IPS-18c (cell line): Measurements from ENCODE around the gene PTPN14.
"Not testable (repeated sequence)": the region's sequence is repeated elsewhere in the genome, so short reads cannot be mapped to it uniquely, and the experiment has no call there.

Experiments used
- H3K4me3 ChIP-seq: 2 replicates; pipeline ENCODE4 v1.7.0; 2013; ENCODE audit warnings: low read depth, mild to moderate bottlenecking, low read length, moderate library complexity; ENCODE audit not compliant: insufficient read depth
- H3K9me3 ChIP-seq: one replicate; pipeline ENCODE4 v1.6.1; 2013; ENCODE audit warnings: mild to moderate bottlenecking, low read length, moderate library complexity; ENCODE audit not compliant: control insufficient read depth, insufficient read depth

Gene PTPN14

GRCh38 chr1:214551436-214552173, at the start of gene PTPN14:
PTPN14 (minus strand) TSS chr1:214551602; CDS start chr1:214464803, 86,799 bp downstream.
- H3K4me3 ChIP-seq = peak within 1 kb of the TSS; percentile 96
- no peaks in the 10 kb centered on the region for H3K9me3 ChIP-seq

DNA sequence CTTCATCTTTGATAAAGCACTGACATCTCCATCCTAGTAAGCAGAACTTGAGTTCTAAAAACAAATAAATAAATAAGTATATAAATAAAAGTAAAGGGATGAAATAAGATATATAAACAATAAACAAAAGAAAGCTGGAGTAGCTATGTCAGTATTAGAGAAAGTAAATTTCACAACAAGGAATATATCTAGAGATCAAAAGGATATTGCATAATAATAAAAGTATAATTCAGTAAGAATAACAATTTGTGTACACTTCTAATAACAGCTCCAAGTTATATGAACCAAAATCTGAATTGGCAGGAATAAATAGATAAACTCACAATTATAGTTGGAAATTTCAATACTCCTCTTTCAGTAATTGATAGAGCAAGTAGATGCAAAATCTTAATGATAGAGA, 41.8 kb upstream of the PTPN14 start:
- Histone ChIP-seq H3K4me3 (no peak overlapping the region), H3K9me3 (no peaks in the 10 kb centered on the region)

DNA sequence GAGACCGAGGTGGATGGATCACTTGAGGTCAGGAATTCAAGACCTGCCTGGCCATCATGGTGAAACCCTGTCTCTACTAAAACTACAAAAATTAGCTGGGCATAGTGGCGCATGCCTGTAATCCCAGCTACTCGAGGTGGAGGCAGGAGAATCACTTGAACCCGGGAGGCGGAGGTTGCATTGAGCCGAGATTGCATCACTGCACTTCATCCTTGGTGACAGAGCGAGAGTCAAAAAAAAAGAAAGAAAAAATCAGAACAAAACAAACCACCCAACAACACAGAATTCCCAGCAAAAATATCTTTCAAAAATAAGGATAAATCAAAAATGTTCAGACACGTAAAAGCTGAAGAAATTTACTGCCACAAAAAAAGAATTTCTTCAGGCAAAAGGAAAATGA, 40.5 kb upstream of the PTPN14 start:
- H3K9me3 ChIP-seq, H3K4me3 ChIP-seq: not testable (repeated sequence)

GRCh38 chr1:214590696-214591095, 39.3 kb upstream of the PTPN14 start:
- H3K9me3 ChIP-seq = no peaks in the 10 kb centered on the region

GRCh38 chr1:214588963-214589597, 37.7 kb upstream of the PTPN14 start:
- H3K4me3 ChIP-seq = no peak overlapping the region
- H3K9me3 ChIP-seq = no peaks in the 10 kb centered on the region

More at GRCh38 chr1:214590696-214591095, 39.3 kb upstream of the PTPN14 start:
- H3K4me3 ChIP-seq = no peak overlapping the region

GRCh38 chr1:214587165-214587564, 35.8 kb upstream of the PTPN14 start:
- H3K4me3 ChIP-seq = no peak overlapping the region
- H3K9me3 ChIP-seq = no peaks in the 10 kb centered on the region

- Histone ChIP-seq H3K4me3 (no peak overlapping the region), H3K9me3 (no peaks in the 10 kb centered on the region)
These were observed 35.2 kb upstream of the PTPN14 start for GRCh38 chr1:214586621-214587020.

DNA sequence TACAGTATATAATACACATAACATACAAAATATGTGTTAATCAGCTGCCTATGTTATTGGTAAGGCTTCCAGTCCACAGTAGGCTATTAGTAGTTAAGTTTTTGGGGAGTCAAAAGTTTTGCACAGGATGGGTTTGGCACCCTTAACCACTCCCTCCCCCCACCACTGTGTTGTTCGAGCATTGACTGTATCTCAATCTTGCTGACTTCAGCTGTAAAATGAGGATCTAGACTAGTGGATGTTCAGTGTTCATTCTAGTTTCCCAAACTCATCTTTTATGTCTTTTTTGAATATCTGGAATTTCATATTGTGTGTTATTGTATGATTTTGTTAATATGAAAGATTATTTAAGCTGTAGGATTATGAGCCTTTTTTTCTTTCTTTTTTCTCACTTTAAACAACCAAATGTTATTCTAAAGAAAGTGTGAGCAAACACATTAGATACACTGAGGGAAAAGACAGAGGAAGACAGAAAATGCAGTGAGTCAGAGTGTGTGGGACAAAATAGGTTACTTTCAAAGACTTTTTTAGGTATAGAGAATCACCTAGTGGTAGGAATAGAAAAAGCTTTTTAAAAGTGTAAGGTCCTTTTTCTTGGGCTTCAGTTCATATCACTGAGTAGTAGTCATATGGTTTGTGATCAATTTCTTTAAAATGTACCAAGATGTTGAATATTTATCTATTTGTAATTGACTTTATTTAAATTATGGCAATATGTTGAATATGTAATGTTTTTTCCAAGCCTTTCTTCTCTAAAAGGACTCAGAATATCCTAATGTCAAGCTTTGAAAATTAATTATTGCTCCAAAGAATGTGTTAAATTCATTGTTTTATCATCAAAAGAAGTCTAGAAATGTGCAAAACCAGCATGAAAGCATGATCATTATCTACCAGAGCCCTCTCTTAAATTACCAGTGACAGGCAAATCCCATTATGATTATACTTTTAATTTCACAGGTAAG, 33.7 kb upstream of the PTPN14 start:
- no peaks in the 10 kb centered on the region for H3K9me3 ChIP-seq
- H3K4me3 ChIP-seq = no peak overlapping the region

DNA sequence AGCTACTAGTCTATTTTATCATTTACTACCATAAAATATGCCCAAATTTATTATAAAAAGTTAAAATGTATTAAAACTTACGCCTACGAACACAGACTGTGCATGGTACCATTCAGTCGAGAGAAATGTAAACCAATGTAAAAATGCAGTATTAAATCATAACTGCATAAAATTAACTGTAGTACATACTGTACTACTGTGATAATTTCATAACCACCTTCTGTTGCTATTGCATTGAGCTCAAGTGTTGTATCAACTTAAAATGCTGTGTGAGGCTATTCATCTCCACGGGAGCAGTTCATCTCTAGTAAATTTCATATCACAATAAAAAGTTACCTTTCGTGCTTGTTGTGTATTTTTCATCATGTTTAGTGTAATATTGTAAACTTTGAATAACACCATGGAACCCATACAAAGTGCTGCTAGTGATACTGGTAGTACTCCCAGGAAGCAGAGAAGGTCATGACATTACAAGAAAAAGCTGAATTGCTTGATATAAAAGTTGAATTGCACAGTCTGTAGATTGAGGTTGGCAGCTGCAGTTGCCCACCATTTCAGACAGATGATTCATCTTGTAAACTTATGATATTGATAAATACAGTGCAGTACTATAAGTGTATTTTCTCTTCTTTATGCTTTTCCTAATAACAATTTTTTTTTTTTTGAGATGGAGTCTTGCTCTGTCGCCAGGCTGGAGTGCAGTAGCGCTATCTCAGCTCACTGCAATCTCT, 32.6 kb upstream of the PTPN14 start:
- Histone ChIP-seq H3K9me3 (no peaks in the 10 kb centered on the region), H3K4me3 (no peak overlapping the region)

- H3K9me3 ChIP-seq = no peaks in the 10 kb centered on the region
- no peak overlapping the region for H3K4me3 ChIP-seq
These were observed 31.7 kb upstream of the PTPN14 start for GRCh38 chr1:214583113-214583512.

GRCh38 chr1:214582289-214582891, 31.0 kb upstream of the PTPN14 start:
- H3K4me3 ChIP-seq = no peak overlapping the region
- no peaks in the 10 kb centered on the region for H3K9me3 ChIP-seq

DNA sequence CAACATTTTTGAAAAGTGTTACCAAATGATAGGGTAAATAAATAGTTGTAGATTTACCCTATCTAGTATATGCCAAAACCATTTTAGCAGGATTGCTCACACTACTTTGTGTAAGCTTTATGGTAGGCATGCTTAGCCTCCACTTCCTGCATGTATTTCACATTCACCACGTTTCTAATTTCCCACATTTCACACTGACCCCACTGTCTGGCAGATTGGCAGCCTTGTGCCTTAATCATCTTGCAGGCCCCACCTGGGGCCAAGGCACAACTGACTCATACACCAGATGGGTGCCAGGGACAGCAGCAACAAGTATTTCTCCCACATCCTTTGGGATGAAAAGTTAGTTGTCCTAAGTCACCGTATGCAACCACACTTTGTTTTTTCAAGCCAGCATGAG, 30.4 kb upstream of the PTPN14 start:
- Histone ChIP-seq H3K4me3 (no peak overlapping the region), H3K9me3 (peaks cover under 1% of the 10 kb centered on the region)

DNA sequence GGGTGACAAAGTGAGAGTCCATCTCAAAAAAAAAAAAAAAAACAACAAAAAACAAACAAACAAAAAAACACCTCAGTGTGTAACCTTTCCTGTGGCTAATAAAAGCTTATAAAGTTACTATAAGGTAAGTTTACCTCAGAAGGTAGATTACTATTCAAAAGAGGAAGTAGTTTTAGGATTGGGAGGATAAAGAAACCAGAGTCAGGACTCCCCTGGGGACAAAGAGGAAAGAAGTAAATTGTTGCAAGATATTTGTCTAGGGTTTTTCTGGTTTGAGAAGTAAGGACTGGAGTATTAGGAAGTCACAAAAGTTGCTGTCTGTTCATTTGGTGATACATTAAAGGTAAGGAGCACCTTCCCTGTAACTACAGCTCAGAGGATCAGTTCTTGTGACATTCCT, 27.8 kb upstream of the PTPN14 start:
- H3K9me3 ChIP-seq = peaks cover 8% of the 10 kb centered on the region

GRCh38 chr1:214576120-214576519, 24.7 kb upstream of the PTPN14 start:
- not testable (repeated sequence) for H3K4me3 ChIP-seq, H3K9me3 ChIP-seq

More for the DNA sequence above, 27.8 kb upstream of the PTPN14 start:
- H3K4me3 ChIP-seq = no peak overlapping the region

DNA sequence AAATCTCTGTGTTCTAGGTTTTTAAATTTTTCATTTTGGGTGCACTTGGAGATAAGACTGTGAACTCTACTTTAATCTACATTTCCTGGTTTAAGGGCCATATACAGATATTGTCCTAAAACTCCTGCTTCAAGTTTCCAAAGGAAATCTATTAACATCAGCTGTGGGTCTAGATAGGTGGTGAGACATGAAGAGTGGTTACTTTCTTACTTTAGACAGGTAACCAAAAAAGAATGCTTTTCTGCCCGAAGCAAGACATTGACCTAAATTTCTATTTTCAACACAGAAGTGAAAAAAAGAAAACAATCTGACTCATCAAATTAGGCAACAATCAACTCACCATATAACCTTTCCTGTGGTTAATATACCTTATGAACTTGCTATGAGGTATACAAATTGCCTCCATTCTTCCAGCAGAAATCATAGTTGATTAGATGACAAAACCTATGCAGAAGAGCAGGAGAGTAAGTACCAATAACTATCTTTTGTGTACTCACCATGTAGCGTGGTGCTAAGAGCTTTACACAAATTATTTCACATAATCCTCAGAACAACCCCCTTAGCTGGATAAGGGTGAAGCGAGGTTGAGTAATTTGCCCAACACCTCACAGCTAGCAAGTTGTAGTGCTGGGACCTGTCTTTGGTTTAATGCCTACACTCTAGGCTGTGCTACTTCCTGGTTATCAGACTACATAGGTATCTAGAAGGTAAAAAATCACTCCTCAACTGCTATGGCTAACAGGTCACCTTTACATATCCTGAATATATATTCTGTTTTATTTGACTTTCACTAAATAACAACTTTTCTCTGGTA, 23.4 kb upstream of the PTPN14 start:
- peaks cover 8% of the 10 kb centered on the region for H3K9me3 ChIP-seq

More for the DNA sequence above, 23.4 kb upstream of the PTPN14 start:
- no peak overlapping the region for H3K4me3 ChIP-seq
